Astrocyte (in vitro differentiated cells and primary cell): ENCODE results near the gene ZNF708. TPM values are rescaled to one million over a fixed set of nuclear protein-coding genes. Genes with fewer than 3 reads are reported as not detected.
"Not testable (repeated sequence)": the region's sequence is repeated elsewhere in the genome, so short reads cannot be mapped to it uniquely, and the experiment has no call there.

Experiments used
- DNase-seq: peaks from one replicate; pipeline ENCODE4 v3.0.0-alpha.2; 2010; ENCODE audit warnings: low read depth
- FAIRE-seq: peaks from 2 replicates; lab custom pipeline; 2011; peaks lifted over from hg19 to GRCh38; lab: Jason Lieb, UNC
- H2AFZ ChIP-seq: 2 replicates; pipeline ENCODE4 v1.6.0; 2012; ENCODE audit warnings: low read depth, low read length, inconsistent platforms
- H3K27ac ChIP-seq: 2 replicates; pipeline ENCODE4 v1.5.1; 2011; ENCODE audit warnings: low read depth, low read length, inconsistent platforms
- H3K27me3 ChIP-seq: 2 replicates; pipeline ENCODE4 v1.6.0; 2011; ENCODE audit warnings: low read length, inconsistent platforms; ENCODE audit not compliant: insufficient read depth
- H3K36me3 ChIP-seq: 2 replicates; pipeline ENCODE4 v1.5.1; 2011; ENCODE audit warnings: low read length, inconsistent platforms; ENCODE audit not compliant: insufficient read depth
- H3K4me1 ChIP-seq: 2 replicates; pipeline ENCODE4 v1.5.1; 2011; ENCODE audit warnings: low read length, inconsistent platforms; ENCODE audit not compliant: insufficient read depth
- H3K4me2 ChIP-seq: 2 replicates; pipeline ENCODE4 v1.6.0; 2012; ENCODE audit warnings: low read length, inconsistent platforms
- H3K4me3 ChIP-seq: 2 replicates; pipeline ENCODE4 v1.5.1; 2011; ENCODE audit warnings: low read depth, mild to moderate bottlenecking, low read length, inconsistent platforms; ENCODE audit not compliant: insufficient read depth
- H3K79me2 ChIP-seq: 2 replicates; pipeline ENCODE4 v1.6.0; 2012; ENCODE audit warnings: mild to moderate bottlenecking, low read length, inconsistent platforms; ENCODE audit not compliant: insufficient read depth
- H3K9ac ChIP-seq: 2 replicates; pipeline ENCODE4 v1.6.0; 2012; ENCODE audit warnings: mild to moderate bottlenecking, low read length, inconsistent platforms
- H3K9me3 ChIP-seq: 2 replicates; pipeline ENCODE4 v1.5.1; 2012; ENCODE audit warnings: low read depth, mild to moderate bottlenecking, low read length, inconsistent platforms; ENCODE audit not compliant: insufficient read depth
- H4K20me1 ChIP-seq: 2 replicates; pipeline ENCODE4 v1.6.0; 2012; ENCODE audit warnings: low read length, inconsistent platforms; ENCODE audit not compliant: insufficient read depth
- H3K27ac Mint-ChIP-seq: one replicate; pipeline ENCODE4 v1.8.0; 2021; ENCODE audit warnings: mild to moderate bottlenecking, mixed read lengths; ENCODE audit not compliant: unreplicated experiment
- H3K27me3 Mint-ChIP-seq: one replicate; pipeline ENCODE4 v1.8.0; 2021; ENCODE audit warnings: low read depth, mixed read lengths; ENCODE audit not compliant: unreplicated experiment
- H3K36me3 Mint-ChIP-seq: one replicate; pipeline ENCODE4 v1.8.0; 2021; ENCODE audit warnings: low read depth, mixed read lengths; ENCODE audit not compliant: unreplicated experiment
- H3K4me1 Mint-ChIP-seq: one replicate; pipeline ENCODE4 v1.8.0; 2021; ENCODE audit warnings: low read depth, mixed read lengths; ENCODE audit not compliant: unreplicated experiment
- H3K4me3 Mint-ChIP-seq: one replicate; pipeline ENCODE4 v1.8.0; 2021; ENCODE audit warnings: mild to moderate bottlenecking, moderate library complexity, mixed read lengths; ENCODE audit not compliant: unreplicated experiment
- H3K9me3 Mint-ChIP-seq: one replicate; pipeline ENCODE4 v1.8.0; 2021; ENCODE audit warnings: mild to moderate bottlenecking, mixed read lengths; ENCODE audit not compliant: unreplicated experiment
- CTCF ChIP-seq: IDR thresholded peaks from 2 replicates; pipeline ENCODE4 v1.5.1; 2011; ENCODE audit warnings: low read depth, mild to moderate bottlenecking, inconsistent platforms, low read length, moderate library complexity; ENCODE audit not compliant: insufficient read depth
- EZH2 ChIP-seq: IDR thresholded peaks from 2 replicates; pipeline ENCODE4 v1.6.1; 2012; ENCODE audit warnings: mild to moderate bottlenecking, low read length, inconsistent platforms; ENCODE audit not compliant: insufficient read depth
- total RNA-seq: library from RNA; stranded (reverse); gene quantifications from 2 replicates; pipeline ENCODE4 v1.2.1, GENCODE V29; 2021

ZNF708 gene
- total RNA-seq, 1 donor from 2014 or later, result 20.0 TPM

GRCh38 chr19:21321134-21321533, 8.1 kb downstream of the ZNF708 start:
- no peaks in the 10 kb centered on the region for H3K27me3 Mint-ChIP-seq
- H3K27ac ChIP-seq, result no peak overlapping the region
- no peak overlapping the region for H2AFZ ChIP-seq
- H3K4me1 ChIP-seq, result no peaks in the 10 kb centered on the region
- no peak for TF ChIP-seq EZH2
- no peak for TF ChIP-seq CTCF
- no peak overlapping the region for H3K4me3 Mint-ChIP-seq
- peaks cover 9% of the 10 kb centered on the region for H3K9me3 Mint-ChIP-seq
- no peak overlapping the region for H3K9ac ChIP-seq
- H3K79me2 ChIP-seq, result peaks cover 94% of the 10 kb centered on the region
- H3K27ac Mint-ChIP-seq, result peak overlapping the region; percentile 86
- no peak overlapping the region for H3K4me2 ChIP-seq
- peak; percentile 30 for DNase-seq
- no peak for FAIRE-seq
- peaks cover 27% of the 10 kb centered on the region for H3K4me1 Mint-ChIP-seq
- H3K27me3 ChIP-seq, result no peaks in the 10 kb centered on the region
- H3K9me3 ChIP-seq, result peaks cover under 1% of the 10 kb centered on the region
- H4K20me1 ChIP-seq, result peaks cover 27% of the 10 kb centered on the region
- no peak overlapping the region for H3K4me3 ChIP-seq
- H3K36me3 Mint-ChIP-seq, result peaks cover 20% of the 10 kb centered on the region
- H3K36me3 ChIP-seq, result peaks cover 4% of the 10 kb centered on the region

GRCh38 chr19:21317821-21318220, 11.4 kb downstream of the ZNF708 start:
- no peak for TF ChIP-seq EZH2
- TF ChIP-seq CTCF, result no peak
- Mint-ChIP-seq H3K4me1 (peaks cover 17% of the 10 kb centered on the region), H3K27me3 (no peaks in the 10 kb centered on the region), H3K9me3 (peaks cover 2% of the 10 kb centered on the region), H3K4me3 (no peak overlapping the region), H3K36me3 (peaks cover 4% of the 10 kb centered on the region), H3K27ac (no peak overlapping the region)
- Histone ChIP-seq H3K9me3 (no peaks in the 10 kb centered on the region), H3K79me2 (peaks cover 88% of the 10 kb centered on the region), H3K27ac (no peak overlapping the region), H3K36me3 (peaks cover 4% of the 10 kb centered on the region), H2AFZ (no peak overlapping the region), H3K4me3 (no peak overlapping the region), H3K4me1 (no peaks in the 10 kb centered on the region), H3K4me2 (no peak overlapping the region), H3K27me3 (no peaks in the 10 kb centered on the region), H3K9ac (no peak overlapping the region), H4K20me1 (peaks cover 26% of the 10 kb centered on the region)
- DNase-seq (no peak), FAIRE-seq (no peak)

GRCh38 chr19:21314676-21315075, 14.5 kb downstream of the ZNF708 start:
- H3K79me2 ChIP-seq, result peaks cover 77% of the 10 kb centered on the region
- H3K4me3 Mint-ChIP-seq, result no peak overlapping the region
- FAIRE-seq, result no peak

GRCh38 chr19:21312807-21313206, 16.4 kb downstream of the ZNF708 start:
- H3K27ac Mint-ChIP-seq, H3K4me3 Mint-ChIP-seq, H3K4me1 ChIP-seq, H3K9ac ChIP-seq, DNase-seq, H3K9me3 Mint-ChIP-seq, H3K4me2 ChIP-seq, H3K36me3 Mint-ChIP-seq, H3K9me3 ChIP-seq, H3K27me3 ChIP-seq, H3K4me1 Mint-ChIP-seq, H3K27ac ChIP-seq, H2AFZ ChIP-seq, FAIRE-seq, H3K4me3 ChIP-seq, H3K27me3 Mint-ChIP-seq: not testable (repeated sequence)
- H3K79me2 ChIP-seq, result peaks cover 65% of the 10 kb centered on the region
- peaks cover 18% of the 10 kb centered on the region for H4K20me1 ChIP-seq
- peaks cover 11% of the 10 kb centered on the region for H3K36me3 ChIP-seq

More at GRCh38 chr19:21314676-21315075, 14.5 kb downstream of the ZNF708 start:
- Histone ChIP-seq H3K27me3 (no peaks in the 10 kb centered on the region), H3K9ac (no peak overlapping the region), H3K36me3 (peaks cover 9% of the 10 kb centered on the region), H3K4me1 (no peaks in the 10 kb centered on the region), H4K20me1 (peaks cover 27% of the 10 kb centered on the region), H3K27ac (no peak overlapping the region), H3K9me3 (no peaks in the 10 kb centered on the region), H3K4me2 (no peak overlapping the region), H3K4me3 (no peak overlapping the region), H2AFZ (no peak overlapping the region)
- no peaks in the 10 kb centered on the region for H3K9me3 Mint-ChIP-seq
- H3K36me3 Mint-ChIP-seq, result peaks cover 2% of the 10 kb centered on the region
- DNase-seq, result peak; percentile 32
- no peaks in the 10 kb centered on the region for H3K27me3 Mint-ChIP-seq
- no peak overlapping the region for H3K27ac Mint-ChIP-seq
- TF ChIP-seq EZH2, result no peak
- no peak for TF ChIP-seq CTCF
- H3K4me1 Mint-ChIP-seq, result peaks cover 1% of the 10 kb centered on the region
